VCaP (cell line): ENCODE results near the gene TNNT1.

ENCODE experiments used
- H3K27ac ChIP-seq: fragments of 450-650 bp; 2 replicates; pipeline ENCODE4 v1.5.1; 2017
- CTCF ChIP-seq: fragments of 450-650 bp; conservative IDR thresholded peaks from 2 replicates; pipeline ENCODE4 v1.5.1; 2017; ENCODE audit warnings: mild to moderate bottlenecking, moderate library complexity

TNNT1 gene

GRCh38 chr19:55166530-55167268 is 17.7 kb upstream of the TNNT1 start, which contains the start of gene DNAAF3:
Gene DNAAF3 (minus strand): TSS chr19:55166613. CDS start chr19:55166413, 200 bp downstream.
- peak within 1 kb of the TSS; percentile 83 for H3K27ac ChIP-seq
- no peak for TF ChIP-seq CTCF

- H3K27ac ChIP-seq: no peak overlapping the region
- peak; percentile 68 for TF ChIP-seq CTCF
Measured at GRCh38 chr19:55165952-55166529, 17.0 kb upstream of the TNNT1 start.

- no peak overlapping the region for H3K27ac ChIP-seq
- TF ChIP-seq CTCF: no peak
Measured at GRCh38 chr19:55161571-55162322, 12.7 kb upstream of the TNNT1 start.

GRCh38 chr19:55160986-55161365 is 12.0 kb upstream of the TNNT1 start:
- no peak overlapping the region for H3K27ac ChIP-seq
- TF ChIP-seq CTCF: no peak

GRCh38 chr19:55160128-55160985 is 11.4 kb upstream of the TNNT1 start:
- H3K27ac ChIP-seq: no peak overlapping the region
- peak; percentile 99 for TF ChIP-seq CTCF

- no peak overlapping the region for H3K27ac ChIP-seq
- no peak for TF ChIP-seq CTCF
Measured at GRCh38 chr19:55158848-55159749, 10.1 kb upstream of the TNNT1 start.
